Thyroid gland (tissue), 4 donors: ENCODE measurements around the gene CCDC8.

Experiments
- POLR2A ChIP-seq, 2 donors: fragments of 450-650 bp; IDR thresholded peaks; one replicate each; pipeline ENCODE4 v1.6.1; 2017; ENCODE audit warnings: antibody characterized with exemption in 2 of 2, mild to moderate bottlenecking in 2 of 2, moderate library complexity in 1 of 2
- TF ChIP-seq, protein P1 (sequence below), 6 experiments: fragments of 200-600 bp in 3 of 6; fragments of 450-650 bp in 3 of 6; sonication (generic) in 3 of 6; IDR thresholded peaks; one replicate each; pipeline ENCODE4 v1.5.1; 2016 to 2019; ENCODE audit warnings: antibody characterized with exemption in 6 of 6, mild to moderate bottlenecking in 2 of 6, inconsistent platforms in 1 of 6, moderate library complexity in 1 of 6

DNA sequence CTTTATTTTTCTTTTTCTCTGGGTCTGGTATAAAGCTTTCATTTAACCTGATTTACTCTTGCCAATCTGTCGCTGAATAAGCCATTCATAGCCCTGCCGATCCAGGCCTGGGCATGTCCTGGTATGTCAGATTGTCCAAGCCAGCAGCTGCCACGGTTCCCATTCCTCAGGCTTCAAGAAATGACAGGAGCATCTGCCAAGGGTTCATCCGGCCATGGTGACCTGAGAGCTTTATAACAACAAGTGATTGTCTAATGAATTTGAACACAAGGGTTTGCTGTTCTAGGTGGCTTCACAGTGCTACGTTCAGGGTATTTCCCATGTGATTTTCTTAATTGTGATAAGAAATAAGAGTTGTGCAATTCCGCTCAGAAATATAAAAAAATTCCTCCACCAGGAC, 38.0 kb upstream of the CCDC8 start:
- no peak for TF ChIP-seq POLR2A (IDR thresholded peaks at IDR 0.05)
- TF ChIP-seq, protein P1, sequence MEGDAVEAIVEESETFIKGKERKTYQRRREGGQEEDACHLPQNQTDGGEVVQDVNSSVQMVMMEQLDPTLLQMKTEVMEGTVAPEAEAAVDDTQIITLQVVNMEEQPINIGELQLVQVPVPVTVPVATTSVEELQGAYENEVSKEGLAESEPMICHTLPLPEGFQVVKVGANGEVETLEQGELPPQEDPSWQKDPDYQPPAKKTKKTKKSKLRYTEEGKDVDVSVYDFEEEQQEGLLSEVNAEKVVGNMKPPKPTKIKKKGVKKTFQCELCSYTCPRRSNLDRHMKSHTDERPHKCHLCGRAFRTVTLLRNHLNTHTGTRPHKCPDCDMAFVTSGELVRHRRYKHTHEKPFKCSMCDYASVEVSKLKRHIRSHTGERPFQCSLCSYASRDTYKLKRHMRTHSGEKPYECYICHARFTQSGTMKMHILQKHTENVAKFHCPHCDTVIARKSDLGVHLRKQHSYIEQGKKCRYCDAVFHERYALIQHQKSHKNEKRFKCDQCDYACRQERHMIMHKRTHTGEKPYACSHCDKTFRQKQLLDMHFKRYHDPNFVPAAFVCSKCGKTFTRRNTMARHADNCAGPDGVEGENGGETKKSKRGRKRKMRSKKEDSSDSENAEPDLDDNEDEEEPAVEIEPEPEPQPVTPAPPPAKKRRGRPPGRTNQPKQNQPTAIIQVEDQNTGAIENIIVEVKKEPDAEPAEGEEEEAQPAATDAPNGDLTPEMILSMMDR (IDR thresholded peaks at IDR 0.05), result no peak
